ENCODE results near the gene PLXNA1.

PLXNA1 gene

GRCh38 chr3:126992776-126993175 is 9.9 kb downstream of the PLXNA1 start:
- no peaks in the 10 kb centered on the region for H3K9me3 ChIP-seq (ENCODE audit: insufficient read depth, low read length)
- H3K36me3 ChIP-seq (ENCODE audit: low read length), result no peaks in the 10 kb centered on the region
- H3K27ac ChIP-seq (ENCODE audit: low read depth, low read length), result no peak overlapping the region
- H4K20me1 ChIP-seq (ENCODE audit: low read depth, low read length), result no peaks in the 10 kb centered on the region
- TF ChIP-seq EZH2phosphoT487 (conservative IDR thresholded peaks at IDR 0.05; ENCODE audit: low read length) (no peak), CTCF (IDR thresholded peaks at IDR 0.05; ENCODE audit: insufficient read depth, low read length, poor library complexity, severe bottlenecking) (no peak)
- H3K27me3 ChIP-seq (ENCODE audit: low read length), result no peaks in the 10 kb centered on the region
- H3K9me2 ChIP-seq (replicated peaks; ENCODE audit: insufficient read depth, low read length), result no peaks in the 10 kb centered on the region
- H3F3A ChIP-seq (ENCODE audit: insufficient read depth), result no peaks in the 10 kb centered on the region
- no peak overlapping the region for H3K9ac ChIP-seq (ENCODE audit: low read length)
- no peak overlapping the region for H3K4me2 ChIP-seq (ENCODE audit: low read depth, low read length, poor library complexity, severe bottlenecking)
- H2AFZ ChIP-seq (ENCODE audit: low read depth, low read length, severe bottlenecking), result no peak overlapping the region
- no peaks in the 10 kb centered on the region for H3K79me2 ChIP-seq (ENCODE audit: insufficient read depth, low read length)
- H3K4me3 ChIP-seq (ENCODE audit: insufficient read depth, low read length, poor library complexity, severe bottlenecking), result no peak overlapping the region

GRCh38 chr3:126993436-126993835 is 10.5 kb downstream of the PLXNA1 start:
- no peak overlapping the region for H3K4me2 ChIP-seq (ENCODE audit: low read depth, low read length, poor library complexity, severe bottlenecking)
- H3K27me3 ChIP-seq (ENCODE audit: low read length), result no peaks in the 10 kb centered on the region
- H3K9me2 ChIP-seq (replicated peaks; ENCODE audit: insufficient read depth, low read length), result no peaks in the 10 kb centered on the region
- TF ChIP-seq CTCF (IDR thresholded peaks at IDR 0.05; ENCODE audit: insufficient read depth, low read length, poor library complexity, severe bottlenecking), result no peak
- no peak for TF ChIP-seq EZH2phosphoT487 (conservative IDR thresholded peaks at IDR 0.05; ENCODE audit: low read length)
- no peaks in the 10 kb centered on the region for H3K9me3 ChIP-seq (ENCODE audit: insufficient read depth, low read length)
- H3K4me3 ChIP-seq (ENCODE audit: insufficient read depth, low read length, poor library complexity, severe bottlenecking), result no peak overlapping the region
- H3K36me3 ChIP-seq (ENCODE audit: low read length), result no peaks in the 10 kb centered on the region
- no peaks in the 10 kb centered on the region for H3F3A ChIP-seq (ENCODE audit: insufficient read depth)
- no peaks in the 10 kb centered on the region for H4K20me1 ChIP-seq (ENCODE audit: low read depth, low read length)
- no peak overlapping the region for H2AFZ ChIP-seq (ENCODE audit: low read depth, low read length, severe bottlenecking)
- no peak overlapping the region for H3K9ac ChIP-seq (ENCODE audit: low read length)
- H3K79me2 ChIP-seq (ENCODE audit: insufficient read depth, low read length), result no peaks in the 10 kb centered on the region
- no peak overlapping the region for H3K27ac ChIP-seq (ENCODE audit: low read depth, low read length)

- no peaks in the 10 kb centered on the region for H3K9me3 ChIP-seq (ENCODE audit: insufficient read depth, low read length)
- no peaks in the 10 kb centered on the region for H3K36me3 ChIP-seq (ENCODE audit: low read length)
- no peak for TF ChIP-seq EZH2phosphoT487 (conservative IDR thresholded peaks at IDR 0.05; ENCODE audit: low read length)
- no peak for TF ChIP-seq CTCF (IDR thresholded peaks at IDR 0.05; ENCODE audit: insufficient read depth, low read length, poor library complexity, severe bottlenecking)
- no peak overlapping the region for H3K4me2 ChIP-seq (ENCODE audit: low read depth, low read length, poor library complexity, severe bottlenecking)
- no peaks in the 10 kb centered on the region for H3F3A ChIP-seq (ENCODE audit: insufficient read depth)
- no peak overlapping the region for H3K4me3 ChIP-seq (ENCODE audit: insufficient read depth, low read length, poor library complexity, severe bottlenecking)
- H3K79me2 ChIP-seq (ENCODE audit: insufficient read depth, low read length), result no peaks in the 10 kb centered on the region
- no peaks in the 10 kb centered on the region for H4K20me1 ChIP-seq (ENCODE audit: low read depth, low read length)
- no peaks in the 10 kb centered on the region for H3K9me2 ChIP-seq (replicated peaks; ENCODE audit: insufficient read depth, low read length)
- no peak overlapping the region for H3K9ac ChIP-seq (ENCODE audit: low read length)
- H2AFZ ChIP-seq (ENCODE audit: low read depth, low read length, severe bottlenecking), result no peak overlapping the region
- H3K27ac ChIP-seq (ENCODE audit: low read depth, low read length), result no peak overlapping the region
- H3K27me3 ChIP-seq (ENCODE audit: low read length), result no peaks in the 10 kb centered on the region
Measured at GRCh38 chr3:126994661-126995245, 11.8 kb downstream of the PLXNA1 start.

Measured in SU-DHL-6 (cell line).